C4-2B (cell line): ENCODE measurements around the gene BCR.

Experiments used
- H3K27ac ChIP-seq: fragments of 450-650 bp; 2 replicates; pipeline ENCODE4 v1.5.1; 2017
- CTCF ChIP-seq: fragments of 450-650 bp; conservative IDR thresholded peaks from 2 replicates; pipeline ENCODE4 v1.5.1; 2017; ENCODE audit warnings: mild to moderate bottlenecking
- ZFX ChIP-seq: fragments of 450-650 bp; IDR thresholded peaks from 2 replicates; pipeline ENCODE4 v1.6.1; 2017

The BCR gene

GRCh38 chr22:23166841-23167616 lies 13.3 kb upstream of the BCR start:
- no peak overlapping the region for H3K27ac ChIP-seq
- TF ChIP-seq ZFX (no peak), CTCF (no peak)

- no peak for TF ChIP-seq ZFX
- TF ChIP-seq CTCF, result no peak
- no peak overlapping the region for H3K27ac ChIP-seq
These were observed 11.8 kb upstream of the BCR start for GRCh38 chr22:23168391-23169042.

- TF ChIP-seq CTCF (no peak), ZFX (no peak)
These were observed 11.3 kb upstream of the BCR start for GRCh38 chr22:23169043-23169406.

GRCh38 chr22:23175817-23176644 lies 4.3 kb upstream of the BCR start:
- no peak overlapping the region for H3K27ac ChIP-seq
- no peak for TF ChIP-seq ZFX
- TF ChIP-seq CTCF, result no peak

More at GRCh38 chr22:23169043-23169406, 11.3 kb upstream of the BCR start:
- no peak overlapping the region for H3K27ac ChIP-seq

- TF ChIP-seq CTCF (no peak), ZFX (no peak)
- H3K27ac ChIP-seq, result no peak overlapping the region
These were observed 3.7 kb upstream of the BCR start for GRCh38 chr22:23176645-23177027.

- no peak overlapping the region for H3K27ac ChIP-seq
These were observed 3.1 kb upstream of the BCR start for GRCh38 chr22:23177197-23177596.

More at GRCh38 chr22:23177197-23177596, 3.1 kb upstream of the BCR start:
- TF ChIP-seq CTCF (no peak), ZFX (no peak)
